Left kidney (tissue), 8 donors: Measurements from ENCODE around the gene MORF4L1. TPM values are rescaled to one million over a fixed set of nuclear protein-coding genes. Genes with fewer than 3 reads are reported as not detected.
"Not testable (repeated sequence)": the region's sequence is repeated elsewhere in the genome, so short reads cannot be mapped to it uniquely, and the experiment has no call there.

Experiments
- DNase-seq: peaks from one replicate; pipeline ENCODE4 v3.0.0-alpha.2; 2013
- long read RNA-seq, 8 donors: transcript quantifications; one replicate each; lab custom pipeline, GENCODE V29; 2026
- polyA plus RNA-seq: library from polyadenylated mRNA; unstranded; fragments of 120-200 nt; gene quantifications from one replicate; pipeline ENCODE4 v1.2.1, GENCODE V29; 2013; ENCODE audit not compliant: insufficient read length

MORF4L1 gene
- polyA plus RNA-seq = 771 TPM
- long read RNA-seq, donor 1, transcript MORF4L1-203 (12 exons, 1,880 nt) = major isoform, 98 of 255 reads
- long read RNA-seq, donor 1, transcript MORF4L1-216 (5 exons, 448 nt) = minor isoform, 36 of 255 reads
- long read RNA-seq, donor 1, partial matches to known transcripts = 91 of 255 reads
- long read RNA-seq, donor 1, other reads (novel, unspliced or antisense) = 20 of 255 reads
- long read RNA-seq, donor 2, transcript MORF4L1-203 (12 exons, 1,880 nt) = major isoform, 157 of 419 reads
- long read RNA-seq, donor 2, transcript MORF4L1-204 (4 exons, 591 nt) = minor isoform, 8 of 419 reads
- long read RNA-seq, donor 2, transcript MORF4L1-216 (5 exons, 448 nt) = minor isoform, 133 of 419 reads
- long read RNA-seq, donor 2, transcript MORF4L1-206 (6 exons, 1,074 nt) = minor isoform, 6 of 419 reads
- long read RNA-seq, donor 2, partial matches to known transcripts = 95 of 419 reads
- long read RNA-seq, donor 2, other reads (novel, unspliced or antisense) = 13 of 419 reads
- long read RNA-seq, donor 3, transcript MORF4L1-216 (5 exons, 448 nt) = minor isoform, 74 of 251 reads
- long read RNA-seq, donor 3, transcript MORF4L1-204 (4 exons, 591 nt) = minor isoform, 5 of 251 reads
- long read RNA-seq, donor 3, transcript MORF4L1-203 (12 exons, 1,880 nt) = major isoform, 119 of 251 reads
- long read RNA-seq, donor 3, partial matches to known transcripts = 46 of 251 reads
- long read RNA-seq, donor 3, other reads (novel, unspliced or antisense) = 0 of 251 reads
- long read RNA-seq, donor 4, transcript MORF4L1-203 (12 exons, 1,880 nt) = major isoform, 5 of 18 reads
- long read RNA-seq, donor 4, partial matches to known transcripts = 6 of 18 reads
- long read RNA-seq, donor 4, other reads (novel, unspliced or antisense) = 0 of 18 reads
- long read RNA-seq, donor 5, transcript MORF4L1-203 (12 exons, 1,880 nt) = major isoform, 269 of 487 reads
- long read RNA-seq, donor 5, transcript MORF4L1-216 (5 exons, 448 nt) = minor isoform, 35 of 487 reads
- long read RNA-seq, donor 5, transcript MORF4L1-201 (13 exons, 2,359 nt) = minor isoform, 7 of 487 reads
- long read RNA-seq, donor 5, partial matches to known transcripts = 134 of 487 reads
- long read RNA-seq, donor 5, other reads (novel, unspliced or antisense) = 35 of 487 reads
- long read RNA-seq, donor 6, transcript MORF4L1-204 (4 exons, 591 nt) = minor isoform, 6 of 238 reads
- long read RNA-seq, donor 6, transcript MORF4L1-203 (12 exons, 1,880 nt) = major isoform, 128 of 238 reads
- long read RNA-seq, donor 6, transcript MORF4L1-216 (5 exons, 448 nt) = minor isoform, 33 of 238 reads
- long read RNA-seq, donor 6, partial matches to known transcripts = 57 of 238 reads
- long read RNA-seq, donor 6, other reads (novel, unspliced or antisense) = 12 of 238 reads
- long read RNA-seq, donor 7, transcript MORF4L1-206 (6 exons, 1,074 nt) = minor isoform, 8 of 460 reads
- long read RNA-seq, donor 7, transcript MORF4L1-203 (12 exons, 1,880 nt) = major isoform, 176 of 460 reads
- long read RNA-seq, donor 7, transcript MORF4L1-216 (5 exons, 448 nt) = minor isoform, 101 of 460 reads
- long read RNA-seq, donor 7, transcript MORF4L1-204 (4 exons, 591 nt) = minor isoform, 13 of 460 reads
- long read RNA-seq, donor 7, partial matches to known transcripts = 121 of 460 reads
- long read RNA-seq, donor 7, other reads (novel, unspliced or antisense) = 37 of 460 reads
- long read RNA-seq, donor 8, transcript MORF4L1-216 (5 exons, 448 nt) = minor isoform, 16 of 121 reads
- long read RNA-seq, donor 8, transcript MORF4L1-203 (12 exons, 1,880 nt) = major isoform, 79 of 121 reads
- long read RNA-seq, donor 8, partial matches to known transcripts = 23 of 121 reads
- long read RNA-seq, donor 8, other reads (novel, unspliced or antisense) = 0 of 121 reads

- peak; percentile 95 for DNase-seq
Observed at GRCh38 chr15:78872155-78872971, at the start of gene MORF4L1. MORF4L1 (plus strand) TSS chr15:78872890; CDS start chr15:78873018, 128 bp downstream.

GRCh38 chr15:78828920-78829319 is 43.8 kb upstream of the MORF4L1 start:
- DNase-seq = no peak

- no peak for DNase-seq
Observed at GRCh38 chr15:78830514-78831228, 42.0 kb upstream of the MORF4L1 start.

GRCh38 chr15:78831229-78832207 is 41.2 kb upstream of the MORF4L1 start:
- DNase-seq = no peak

GRCh38 chr15:78836333-78836732 is 36.4 kb upstream of the MORF4L1 start:
- DNase-seq = no peak

GRCh38 chr15:78837131-78837530 is 35.6 kb upstream of the MORF4L1 start:
- DNase-seq = no peak

- DNase-seq = no peak
Observed at GRCh38 chr15:78837543-78837942, 35.1 kb upstream of the MORF4L1 start.

- DNase-seq = no peak
Observed at GRCh38 chr15:78838489-78838888, 34.2 kb upstream of the MORF4L1 start.

- not testable (repeated sequence) for DNase-seq
Observed at GRCh38 chr15:78839151-78839550, 33.5 kb upstream of the MORF4L1 start.

GRCh38 chr15:78840661-78841375 is 31.9 kb upstream of the MORF4L1 start:
- DNase-seq = no peak

GRCh38 chr15:78841376-78841706 is 31.3 kb upstream of the MORF4L1 start:
- no peak for DNase-seq

- DNase-seq = no peak
Observed at GRCh38 chr15:78841891-78842290, 30.8 kb upstream of the MORF4L1 start.

GRCh38 chr15:78842519-78842918 is 30.2 kb upstream of the MORF4L1 start:
- DNase-seq = no peak

GRCh38 chr15:78846906-78847305 is 25.8 kb upstream of the MORF4L1 start:
- not testable (repeated sequence) for DNase-seq

- not testable (repeated sequence) for DNase-seq
Observed at GRCh38 chr15:78847387-78847906, 25.2 kb upstream of the MORF4L1 start.

- DNase-seq = no peak
Observed at GRCh38 chr15:78850352-78850751, 22.3 kb upstream of the MORF4L1 start.
